Jurkat, Clone E6-1 (cell line): ENCODE data around the gene VGLL4.
A peak's percentile ranks its signal among the peaks of the same experiment; 100 is the strongest.

Source experiments
- DNase-seq: peaks from one replicate; pipeline ENCODE4 v3.0.0-alpha.2; 2011; ENCODE audit warnings: low read depth, low spot score
- H3K4me3 ChIP-seq: 2 replicates; pipeline ENCODE4 v1.5.1; 2011; ENCODE audit warnings: mild to moderate bottlenecking, low read length, control low read depth, moderate library complexity

Gene VGLL4

GRCh38 chr3:11634081-11634635 is 9.6 kb downstream of the VGLL4 start:
- no peak overlapping the region for H3K4me3 ChIP-seq
- DNase-seq: no peak

- DNase-seq: no peak
- no peak overlapping the region for H3K4me3 ChIP-seq
These were observed 10.7 kb downstream of the VGLL4 start for GRCh38 chr3:11632966-11633365.

DNA sequence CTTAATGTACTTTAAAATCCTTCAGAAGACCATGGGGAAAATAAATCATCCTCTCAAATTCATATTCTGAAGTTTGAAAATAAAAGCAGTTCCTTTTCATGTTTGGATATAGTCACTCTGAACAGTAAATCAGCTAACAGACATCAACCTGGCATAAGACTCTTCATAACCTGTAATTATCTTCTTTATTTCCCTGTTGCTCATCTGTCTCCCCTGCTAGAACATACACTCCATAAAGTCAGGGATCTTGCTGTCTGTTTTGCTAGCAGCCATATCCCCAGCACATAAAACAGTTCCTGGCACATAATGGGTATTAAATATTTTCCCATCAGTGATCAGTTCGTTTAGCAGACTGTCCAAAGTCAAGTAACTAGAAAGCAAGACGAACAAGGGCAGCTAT is 11.2 kb downstream of the VGLL4 start:
- no peak overlapping the region for H3K4me3 ChIP-seq
- no peak for DNase-seq

- H3K4me3 ChIP-seq: no peak overlapping the region
- no peak for DNase-seq
These were observed 11.9 kb downstream of the VGLL4 start for GRCh38 chr3:11631820-11632219.

- no peak overlapping the region for H3K4me3 ChIP-seq
- no peak for DNase-seq
These were observed 14.0 kb downstream of the VGLL4 start for GRCh38 chr3:11629716-11630115.

- no peak overlapping the region for H3K4me3 ChIP-seq
- no peak for DNase-seq
These were observed 16.1 kb downstream of the VGLL4 start for GRCh38 chr3:11627612-11628011.

DNA sequence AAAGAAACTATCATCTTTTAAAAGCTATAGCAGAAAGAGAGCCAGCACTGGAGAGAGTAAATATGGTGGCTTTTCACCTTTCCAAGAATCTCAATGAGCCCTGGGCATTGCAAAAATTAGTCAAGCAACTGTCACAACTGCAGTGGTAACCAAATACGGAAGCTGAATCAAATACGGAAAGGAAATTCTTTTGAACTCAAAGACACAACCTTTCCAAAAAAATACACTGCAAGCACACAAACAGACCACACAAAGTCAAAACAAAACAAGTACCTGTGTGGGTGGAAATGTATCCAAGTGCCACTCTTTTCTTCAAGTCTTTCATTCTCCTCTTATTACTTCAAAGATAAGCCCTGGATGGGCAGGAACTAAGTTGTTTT is 17.6 kb downstream of the VGLL4 start:
- no peak overlapping the region for H3K4me3 ChIP-seq
- DNase-seq: no peak

- no peak for DNase-seq
- H3K4me3 ChIP-seq: no peak overlapping the region
These were observed 18.2 kb downstream of the VGLL4 start for GRCh38 chr3:11625376-11626083.

GRCh38 chr3:11624704-11625375 is 18.9 kb downstream of the VGLL4 start:
- DNase-seq: peak; percentile 58
- no peak overlapping the region for H3K4me3 ChIP-seq

- no peak overlapping the region for H3K4me3 ChIP-seq
- no peak for DNase-seq
These were observed 19.6 kb downstream of the VGLL4 start for GRCh38 chr3:11624161-11624560.

GRCh38 chr3:11622586-11623550 is 20.8 kb downstream of the VGLL4 start:
- DNase-seq: no peak
- H3K4me3 ChIP-seq: no peak overlapping the region

DNA sequence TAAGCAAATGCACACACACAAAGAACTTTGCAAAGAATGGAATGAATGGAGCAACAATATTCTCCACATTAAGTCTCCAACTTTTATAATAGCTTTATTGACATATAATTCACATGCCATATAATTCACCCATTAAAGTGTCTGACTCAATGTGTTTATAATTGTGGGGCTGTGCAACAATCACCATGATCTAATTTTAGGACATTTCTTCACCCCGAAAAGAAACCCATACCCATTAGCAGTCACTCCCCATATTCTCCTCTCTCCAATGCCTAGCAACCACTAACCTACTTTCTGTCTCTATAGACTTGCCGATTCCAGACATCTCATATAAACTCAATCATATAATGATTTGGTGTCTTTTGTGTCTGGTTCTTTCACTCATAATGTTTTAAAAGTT is 22.6 kb downstream of the VGLL4 start:
- no peak for DNase-seq
- H3K4me3 ChIP-seq: no peak overlapping the region

DNA sequence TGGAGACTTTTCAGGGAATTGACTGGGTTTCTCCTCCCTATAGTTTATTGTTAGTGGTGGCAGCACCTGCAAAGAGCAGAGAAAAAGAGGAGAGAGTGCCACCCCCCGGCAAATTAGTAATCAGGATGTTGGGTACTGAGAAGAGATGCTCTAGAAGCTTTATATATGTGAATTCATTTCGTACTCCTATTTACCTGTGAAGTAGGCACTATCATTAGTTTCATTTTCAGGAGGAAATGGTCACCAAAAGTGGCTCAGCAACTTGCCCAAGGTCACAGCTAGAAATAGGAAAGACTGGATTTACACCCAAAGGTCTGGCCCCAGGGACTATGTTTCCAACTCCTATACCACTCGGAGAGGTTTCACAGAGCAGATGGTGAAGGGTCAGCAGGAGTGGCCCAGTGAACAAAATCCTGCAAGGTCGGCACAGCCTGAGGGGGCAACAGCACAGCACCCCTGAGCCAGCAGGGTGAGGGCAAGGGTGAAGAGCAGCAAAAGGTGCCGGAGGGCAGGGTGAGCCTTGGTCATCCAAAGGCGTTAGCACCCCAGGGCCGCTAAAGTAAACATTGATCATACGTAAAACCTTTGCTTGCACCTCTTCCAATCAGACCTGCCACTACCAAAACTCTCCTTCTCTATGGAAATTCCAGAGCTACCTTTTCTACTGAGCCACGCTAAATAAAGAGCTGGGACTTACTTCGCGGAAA is 23.6 kb downstream of the VGLL4 start:
- DNase-seq: no peak
- no peak overlapping the region for H3K4me3 ChIP-seq

DNA sequence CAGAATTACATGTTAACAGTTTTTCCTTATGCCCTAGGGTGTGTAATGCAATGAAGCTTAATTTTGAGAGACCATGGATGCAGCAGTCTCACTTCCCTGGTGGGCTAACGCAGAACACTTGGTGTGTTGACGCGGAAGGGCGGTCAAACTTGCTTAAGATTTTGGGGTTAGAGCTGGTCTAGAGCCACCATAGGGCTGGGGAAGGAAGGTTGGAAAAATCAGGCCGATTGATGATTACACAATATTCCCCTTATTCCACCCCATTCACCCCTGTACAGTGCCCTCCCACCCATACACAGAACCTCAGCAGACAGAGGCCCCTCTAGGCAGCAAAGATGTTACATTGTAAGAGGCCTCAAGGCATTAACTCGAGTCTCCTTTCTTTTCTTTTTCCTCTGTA is 24.3 kb downstream of the VGLL4 start:
- H3K4me3 ChIP-seq: no peak overlapping the region
- no peak for DNase-seq

GRCh38 chr3:11618904-11619303 is 24.8 kb downstream of the VGLL4 start:
- no peak overlapping the region for H3K4me3 ChIP-seq
- DNase-seq: no peak

GRCh38 chr3:11616551-11616950 is 27.2 kb downstream of the VGLL4 start:
- no peak overlapping the region for H3K4me3 ChIP-seq
- DNase-seq: no peak

GRCh38 chr3:11613851-11614487 is 29.7 kb downstream of the VGLL4 start:
- DNase-seq: no peak
- no peak overlapping the region for H3K4me3 ChIP-seq

DNA sequence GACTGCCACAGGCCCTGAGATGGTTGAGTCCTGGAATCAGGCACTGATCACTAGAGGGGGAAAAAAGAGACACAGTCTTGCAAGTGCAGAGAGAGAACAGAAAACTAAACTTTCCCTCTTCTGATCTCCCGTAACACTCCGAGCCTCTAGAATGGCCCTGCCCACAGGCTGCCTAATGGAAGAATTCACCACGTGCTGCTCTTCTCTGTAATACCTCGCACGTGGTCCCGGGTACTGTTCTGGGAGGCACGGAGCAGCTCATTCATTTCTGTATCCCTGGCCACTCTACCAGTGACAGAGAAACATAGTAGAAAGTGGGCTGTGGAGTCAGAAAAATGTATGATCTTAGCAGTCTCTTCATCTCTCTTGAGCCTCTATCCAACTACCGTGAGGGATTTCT is 30.4 kb downstream of the VGLL4 start:
- DNase-seq: no peak
- no peak overlapping the region for H3K4me3 ChIP-seq
